HAP-1 (cell line): ENCODE measurements around the gene VKORC1.

ENCODE experiments used
- DNase-seq, 2 experiments: peaks; one replicate each; pipeline ENCODE4 v3.0.0-alpha.2; 2016 to 2020; ENCODE audit warnings: low spot score in 2 of 2
- H3K27me3 ChIP-seq: fragments of 250-450 bp; sonication (Bioruptor Pico); 2 replicates; pipeline ENCODE4 v1.5.1; 2020; ENCODE audit warnings: low read depth, mild to moderate bottlenecking, moderate library complexity
- H3K36me3 ChIP-seq: fragments of 250-450 bp; sonication (Bioruptor Pico); replicated peaks from 2 replicates; pipeline ENCODE4 v1.5.1; 2020; ENCODE audit warnings: mild to moderate bottlenecking
- H3K4me1 ChIP-seq: fragments of 250-450 bp; sonication (Bioruptor Pico); 2 replicates; pipeline ENCODE4 v1.5.1; 2020; ENCODE audit warnings: mild to moderate bottlenecking
- H3K4me3 ChIP-seq: fragments of 250-450 bp; sonication (Bioruptor Pico); 2 replicates; pipeline ENCODE4 v1.5.1; 2020; ENCODE audit warnings: mild to moderate bottlenecking, moderate library complexity
- H3K9me3 ChIP-seq: fragments of 250-450 bp; sonication (Bioruptor Pico); 2 replicates; pipeline ENCODE4 v1.5.1; 2020; ENCODE audit warnings: mild to moderate bottlenecking, moderate library complexity
- in situ Hi-C: fragments of 300-500 bp; cut with MboI; formaldehyde crosslinking; loops from 3 replicates; pipeline ENCODE4 v1.14.3; 2020; ENCODE audit warnings: low sequenced_read_pairs, inconsistent platforms, mixed read lengths

The VKORC1 gene

DNA sequence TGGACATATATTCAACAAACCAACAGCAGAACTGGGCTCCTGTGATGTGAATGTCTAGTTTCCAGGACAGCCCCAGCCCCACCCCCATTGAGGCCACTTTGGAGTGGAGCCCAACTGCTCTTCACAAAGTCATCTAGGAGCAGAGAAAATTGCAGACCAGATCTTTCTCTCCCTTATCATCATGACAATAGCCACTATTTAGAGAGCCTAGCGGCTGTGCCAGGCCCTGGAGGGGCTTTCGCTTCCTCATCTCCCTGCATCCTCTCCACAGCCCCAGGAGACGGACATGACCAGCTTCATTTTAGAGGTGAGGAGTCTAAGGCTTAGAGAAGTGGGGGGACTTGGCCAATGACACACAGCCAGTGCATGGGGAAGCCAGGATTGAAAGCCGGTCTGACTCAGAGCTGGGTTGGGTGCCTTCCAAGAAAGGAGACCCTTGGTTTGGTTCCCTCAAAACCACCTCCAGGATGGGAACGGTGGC lies 39.5 kb upstream of the VKORC1 start:
- in situ Hi-C loops = no loop called here
- peak; percentile 73 to 82 for DNase-seq
- H3K4me1 ChIP-seq = peaks cover 20% of the 10 kb centered on the region
- no peaks in the 10 kb centered on the region for H3K9me3 ChIP-seq
- H3K36me3 ChIP-seq = peaks cover 17% of the 10 kb centered on the region
- no peaks in the 10 kb centered on the region for H3K27me3 ChIP-seq
- H3K4me3 ChIP-seq = no peak overlapping the region

DNA sequence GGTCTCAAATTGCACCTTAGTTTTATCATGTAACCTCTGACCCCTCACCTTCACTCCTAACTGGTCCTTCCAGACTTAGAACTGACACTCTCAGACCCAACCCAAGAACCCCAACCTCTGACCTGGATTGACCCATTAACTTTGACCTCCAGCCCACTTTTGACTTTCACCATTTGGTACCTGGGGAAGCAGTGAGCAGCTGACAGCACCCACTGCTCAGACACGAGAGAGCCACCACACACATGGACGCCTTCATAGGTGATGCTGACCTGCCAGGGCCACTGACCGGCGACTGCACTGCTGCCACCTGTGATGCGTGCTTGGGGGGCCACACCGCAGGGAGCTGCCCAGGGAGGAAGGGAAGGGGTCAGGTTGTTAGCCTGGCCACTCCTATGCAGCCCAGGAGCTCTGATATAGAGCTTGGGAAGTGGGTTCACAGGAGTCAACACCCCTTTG lies 38.5 kb upstream of the VKORC1 start:
- Histone ChIP-seq H3K4me3 (no peak overlapping the region), H3K9me3 (no peaks in the 10 kb centered on the region), H3K36me3 (peaks cover 21% of the 10 kb centered on the region), H3K4me1 (peaks cover 20% of the 10 kb centered on the region), H3K27me3 (no peaks in the 10 kb centered on the region)
- in situ Hi-C loops = no loop called here
- no peak for DNase-seq

DNA sequence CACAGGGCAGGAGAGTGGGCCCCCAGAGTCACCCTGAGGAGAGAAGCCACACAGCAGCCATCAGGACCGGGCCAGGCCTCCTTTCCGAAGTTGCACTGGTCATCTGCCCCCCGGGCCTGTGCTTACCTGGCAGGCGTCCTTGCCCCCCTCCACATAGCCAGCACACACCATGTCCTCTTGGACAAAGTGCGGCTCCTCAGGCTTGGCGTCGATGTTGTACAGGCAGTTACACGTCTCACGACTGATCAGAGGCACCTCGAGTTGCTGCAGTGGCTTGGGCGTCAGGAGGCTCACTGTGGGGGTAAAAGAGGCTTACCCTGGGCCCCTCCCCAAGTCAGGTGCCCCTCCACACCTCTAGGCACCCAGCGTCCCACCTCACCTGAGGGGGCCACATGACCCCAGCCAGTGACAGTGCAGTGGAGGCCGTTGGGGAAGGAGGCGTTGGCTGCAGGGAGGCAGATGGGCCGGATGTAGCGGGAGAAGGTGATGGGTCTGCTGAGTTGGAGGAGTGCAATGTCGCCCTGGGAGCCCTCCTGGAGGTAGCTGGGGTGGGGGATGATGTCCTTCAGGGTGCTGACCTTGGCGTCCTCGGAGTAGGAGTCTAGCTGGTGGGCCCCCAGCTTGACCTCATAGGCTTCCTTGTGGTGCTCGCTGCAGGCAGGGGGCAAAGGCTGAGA lies 37.8 kb upstream of the VKORC1 start:
- Histone ChIP-seq H3K9me3 (no peaks in the 10 kb centered on the region), H3K27me3 (no peaks in the 10 kb centered on the region), H3K4me1 (peaks cover 20% of the 10 kb centered on the region), H3K4me3 (no peak overlapping the region), H3K36me3 (peaks cover 28% of the 10 kb centered on the region)
- in situ Hi-C loops = no loop called here
- no peak for DNase-seq

DNA sequence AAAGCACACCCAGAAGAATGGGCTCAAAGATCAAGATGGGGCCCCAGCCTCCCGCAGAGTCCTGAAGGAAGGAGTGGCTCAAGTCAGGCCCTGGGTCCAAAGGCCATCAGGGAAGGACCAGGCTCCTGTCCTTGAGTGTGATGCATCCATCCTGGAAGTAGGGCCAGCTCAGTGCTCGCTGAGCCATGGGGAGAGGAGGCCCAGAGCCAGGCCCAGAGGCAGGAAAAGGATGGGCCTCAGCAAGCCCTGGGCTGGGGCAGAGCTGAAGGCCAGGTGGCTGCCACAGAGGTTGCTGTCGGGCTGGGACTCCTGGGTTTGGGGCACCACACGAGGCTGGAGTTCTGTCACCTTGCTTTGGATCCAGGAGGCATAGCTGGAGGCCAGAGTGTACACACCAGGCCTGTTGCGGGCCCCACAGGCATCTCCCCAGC lies 37.3 kb upstream of the VKORC1 start:
- Histone ChIP-seq H3K9me3 (no peaks in the 10 kb centered on the region), H3K4me1 (peaks cover 20% of the 10 kb centered on the region), H3K36me3 (peaks cover 34% of the 10 kb centered on the region), H3K4me3 (no peak overlapping the region), H3K27me3 (no peaks in the 10 kb centered on the region)
- DNase-seq = no peak
- in situ Hi-C loops = no loop called here

DNA sequence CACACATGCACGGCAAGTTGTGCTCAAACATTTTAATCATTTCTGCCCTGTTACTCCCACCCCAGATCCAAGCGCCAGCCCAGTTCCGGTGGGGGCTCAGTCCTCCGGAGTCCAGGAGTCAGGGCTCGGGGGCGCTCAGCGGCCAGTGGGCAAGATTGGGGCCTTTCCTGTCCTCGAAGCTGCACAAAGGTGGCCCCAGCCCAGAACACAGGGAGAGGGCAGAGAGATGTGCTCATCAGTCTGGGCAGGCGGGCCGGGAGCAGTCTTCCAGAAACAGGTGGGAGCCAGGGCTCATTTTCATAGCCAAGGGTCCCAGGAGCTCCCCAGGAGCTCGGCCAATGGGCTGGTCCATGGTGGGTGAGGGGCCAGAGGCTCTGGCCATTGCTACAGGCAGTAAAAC lies 36.8 kb upstream of the VKORC1 start:
- Histone ChIP-seq H3K9me3 (no peaks in the 10 kb centered on the region), H3K36me3 (peaks cover 34% of the 10 kb centered on the region), H3K4me1 (peaks cover 20% of the 10 kb centered on the region), H3K27me3 (no peaks in the 10 kb centered on the region), H3K4me3 (no peak overlapping the region)
- in situ Hi-C loops = no loop called here
- no peak for DNase-seq

DNA sequence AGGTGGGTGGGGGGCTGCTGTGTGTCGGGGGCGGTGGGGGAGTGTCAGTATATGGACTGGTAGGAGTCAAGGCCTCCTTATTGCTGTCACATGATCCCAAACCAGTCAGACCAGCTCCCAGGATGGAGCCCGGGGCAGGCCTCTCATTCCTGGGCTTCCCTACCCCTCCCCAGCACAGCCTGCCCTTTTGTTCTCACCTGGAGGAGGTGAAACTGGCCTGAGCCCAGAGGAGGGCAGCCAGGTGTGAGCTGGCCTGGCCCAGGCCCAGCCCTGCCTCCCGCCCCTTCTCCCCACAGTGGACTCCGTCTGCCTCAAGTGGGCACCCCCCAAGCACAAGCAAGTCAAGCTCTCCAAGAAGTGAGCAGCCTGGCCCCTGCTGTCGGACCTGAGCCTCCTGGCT lies 36.3 kb upstream of the VKORC1 start:
- DNase-seq = no peak
- Histone ChIP-seq H3K9me3 (no peaks in the 10 kb centered on the region), H3K4me3 (no peak overlapping the region), H3K4me1 (peaks cover 20% of the 10 kb centered on the region), H3K27me3 (no peaks in the 10 kb centered on the region), H3K36me3 (peaks cover 34% of the 10 kb centered on the region)
- in situ Hi-C loops = no loop called here

DNA sequence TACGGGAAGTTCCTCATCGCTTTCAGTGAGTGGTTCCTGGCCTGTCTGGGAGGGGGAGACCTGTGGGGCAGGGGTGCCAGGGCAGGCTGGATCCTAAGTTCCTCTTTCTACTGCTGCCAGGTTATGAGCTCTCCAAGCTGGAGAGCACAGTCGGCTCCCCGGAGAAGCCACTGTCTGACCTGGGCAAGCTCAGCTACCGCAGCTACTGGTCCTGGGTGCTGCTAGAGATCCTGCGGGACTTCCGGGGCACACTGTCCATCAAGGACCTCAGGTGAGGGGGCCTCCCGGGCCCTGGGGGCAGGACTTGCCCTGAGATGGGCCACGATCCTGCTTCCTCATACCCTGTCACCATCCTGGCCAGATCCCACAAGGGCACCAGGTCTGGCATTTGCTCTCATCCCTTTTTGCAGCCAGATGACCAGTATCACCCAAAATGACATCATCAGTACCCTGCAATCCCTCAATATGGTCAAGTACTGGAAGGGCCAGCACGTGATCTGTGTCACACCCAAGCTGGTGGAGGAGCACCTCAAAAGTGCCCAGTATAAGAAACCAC lies 35.8 kb upstream of the VKORC1 start:
- no peak overlapping the region for H3K4me3 ChIP-seq
- in situ Hi-C loops = no loop called here
- H3K27me3 ChIP-seq = no peaks in the 10 kb centered on the region
- H3K4me1 ChIP-seq = peaks cover 20% of the 10 kb centered on the region
- no peak for DNase-seq
- H3K36me3 ChIP-seq = peaks cover 34% of the 10 kb centered on the region
- H3K9me3 ChIP-seq = no peaks in the 10 kb centered on the region

DNA sequence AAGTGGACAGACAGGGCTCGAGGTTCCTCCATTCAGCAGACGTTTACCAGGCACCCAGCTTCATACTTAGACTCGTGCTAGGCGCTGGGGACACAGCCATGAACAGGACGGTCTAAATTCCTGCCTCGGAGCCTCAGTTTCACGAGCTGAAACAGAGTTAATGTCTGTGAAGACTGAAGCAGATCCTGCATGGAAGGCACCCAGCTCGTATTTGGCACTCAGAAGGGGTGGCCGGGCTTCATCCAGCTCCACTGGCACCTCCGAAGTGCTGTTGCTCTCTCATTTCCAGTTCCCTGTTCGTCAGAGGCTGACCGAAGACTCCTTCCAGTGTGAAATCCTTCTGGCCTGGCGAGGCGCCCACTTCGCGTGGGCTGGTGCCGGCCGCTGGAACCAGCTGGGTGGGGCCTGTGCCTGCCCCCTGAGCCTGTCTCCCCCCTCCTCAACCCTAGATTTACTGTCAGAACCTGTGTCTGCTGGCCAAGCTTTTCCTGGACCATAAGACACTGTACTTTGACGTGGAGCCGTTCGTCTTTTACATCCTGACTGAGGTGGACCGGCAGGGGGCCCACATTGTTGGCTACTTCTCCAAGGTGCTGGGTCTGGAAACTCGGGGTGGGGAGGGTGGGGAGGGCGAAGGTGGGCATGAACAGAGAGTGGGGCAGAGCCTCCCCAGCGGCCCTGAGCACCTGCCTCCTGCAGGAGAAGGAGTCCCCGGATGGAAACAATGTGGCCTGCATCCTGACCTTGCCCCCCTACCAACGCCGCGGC lies 35.2 kb upstream of the VKORC1 start:
- Histone ChIP-seq H3K9me3 (no peaks in the 10 kb centered on the region), H3K27me3 (no peaks in the 10 kb centered on the region), H3K4me3 (no peak overlapping the region), H3K36me3 (peaks cover 34% of the 10 kb centered on the region), H3K4me1 (peaks cover 14% of the 10 kb centered on the region)
- no peak for DNase-seq
- in situ Hi-C loops = no loop called here

DNA sequence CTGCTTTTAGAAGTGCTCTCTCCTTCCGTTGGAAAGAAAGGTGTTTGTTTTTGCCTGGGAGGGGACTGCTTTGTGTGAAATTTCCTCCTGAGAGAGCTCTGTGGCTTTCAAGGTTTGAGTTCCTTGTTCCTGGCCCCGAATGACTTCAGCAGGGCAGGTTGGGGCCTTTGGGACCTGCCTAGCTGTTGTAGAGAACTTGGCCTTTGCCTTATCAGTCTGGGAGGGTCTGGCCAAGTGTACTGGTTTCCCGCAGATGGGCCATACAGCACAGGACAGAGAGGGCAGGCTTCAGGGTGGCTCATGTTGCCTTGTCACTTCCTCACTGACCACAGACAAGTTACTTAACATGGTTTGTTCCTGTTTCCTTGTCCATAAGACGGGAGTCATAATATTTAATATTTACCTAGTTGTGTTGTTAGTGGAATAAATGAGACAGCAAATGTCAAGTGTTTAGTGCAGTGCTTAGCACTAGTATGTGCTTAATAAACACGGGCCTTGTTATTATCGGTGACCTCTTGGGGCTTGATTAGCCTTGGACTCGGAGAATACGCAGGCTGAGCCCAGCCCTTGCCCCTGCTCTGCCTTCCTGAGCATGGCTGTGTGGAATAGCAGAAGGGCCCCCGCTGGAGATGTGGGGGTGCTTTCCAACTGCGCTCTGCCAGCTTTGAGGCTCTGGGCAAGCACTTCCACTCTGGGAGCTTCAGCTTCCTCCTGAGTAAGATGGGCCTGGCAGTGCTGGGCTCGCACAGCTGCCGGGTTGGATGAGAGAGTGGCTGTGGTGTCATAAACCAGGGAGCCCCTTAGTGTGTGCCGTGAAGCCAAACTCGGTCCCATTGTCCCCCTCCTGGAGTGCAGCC lies 34.3 kb upstream of the VKORC1 start:
- Histone ChIP-seq H3K4me1 (peaks cover 6% of the 10 kb centered on the region), H3K27me3 (no peaks in the 10 kb centered on the region), H3K36me3 (peaks cover 38% of the 10 kb centered on the region), H3K4me3 (no peak overlapping the region), H3K9me3 (no peaks in the 10 kb centered on the region)
- no peak for DNase-seq
- in situ Hi-C loops = no loop called here

DNA sequence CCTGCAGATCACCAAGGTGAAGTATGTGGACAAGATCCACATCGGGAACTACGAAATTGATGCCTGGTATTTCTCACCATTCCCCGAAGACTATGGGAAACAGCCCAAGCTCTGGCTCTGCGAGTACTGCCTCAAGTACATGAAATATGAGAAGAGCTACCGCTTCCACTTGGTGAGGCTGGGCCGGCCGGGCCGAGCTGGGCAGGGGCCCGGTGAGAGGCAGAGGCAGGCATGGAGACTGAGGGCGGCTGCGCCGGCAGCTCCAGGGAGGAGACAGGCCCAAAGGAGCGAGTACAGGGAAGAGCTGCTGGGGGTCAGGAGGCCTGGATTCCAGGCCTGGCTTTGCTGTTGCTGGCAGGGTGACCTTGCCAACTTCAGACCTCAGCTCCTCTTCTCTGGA lies 32.6 kb upstream of the VKORC1 start:
- Histone ChIP-seq H3K4me3 (no peak overlapping the region), H3K9me3 (no peaks in the 10 kb centered on the region), H3K36me3 (peaks cover 55% of the 10 kb centered on the region), H3K27me3 (no peaks in the 10 kb centered on the region), H3K4me1 (no peaks in the 10 kb centered on the region)
- no peak for DNase-seq
- in situ Hi-C loops = no loop called here

DNA sequence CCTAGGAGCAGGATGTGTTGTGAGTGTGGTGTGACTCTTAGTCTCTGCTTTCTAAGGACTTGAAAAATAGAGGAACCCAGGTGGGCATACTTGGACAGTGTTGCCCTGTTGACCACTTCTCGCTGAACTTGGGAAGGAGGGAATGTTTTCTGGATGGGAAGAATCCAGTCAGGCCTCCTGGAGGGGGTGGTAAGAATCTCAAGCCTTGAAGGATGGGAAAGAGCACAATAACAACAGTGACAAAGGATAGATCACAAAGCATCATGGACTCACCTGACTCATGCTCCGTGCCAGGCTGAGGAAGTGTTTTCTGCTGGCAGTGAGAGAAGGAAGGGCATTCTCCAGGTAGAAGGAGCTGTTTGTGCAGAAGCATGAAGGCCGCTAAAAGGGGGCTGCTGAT lies 31.2 kb upstream of the VKORC1 start:
- H3K4me3 ChIP-seq = no peak overlapping the region
- in situ Hi-C loops = no loop called here
- H3K4me1 ChIP-seq = no peaks in the 10 kb centered on the region
- no peak for DNase-seq
- H3K36me3 ChIP-seq = peaks cover 55% of the 10 kb centered on the region
- no peaks in the 10 kb centered on the region for H3K27me3 ChIP-seq
- H3K9me3 ChIP-seq = no peaks in the 10 kb centered on the region

DNA sequence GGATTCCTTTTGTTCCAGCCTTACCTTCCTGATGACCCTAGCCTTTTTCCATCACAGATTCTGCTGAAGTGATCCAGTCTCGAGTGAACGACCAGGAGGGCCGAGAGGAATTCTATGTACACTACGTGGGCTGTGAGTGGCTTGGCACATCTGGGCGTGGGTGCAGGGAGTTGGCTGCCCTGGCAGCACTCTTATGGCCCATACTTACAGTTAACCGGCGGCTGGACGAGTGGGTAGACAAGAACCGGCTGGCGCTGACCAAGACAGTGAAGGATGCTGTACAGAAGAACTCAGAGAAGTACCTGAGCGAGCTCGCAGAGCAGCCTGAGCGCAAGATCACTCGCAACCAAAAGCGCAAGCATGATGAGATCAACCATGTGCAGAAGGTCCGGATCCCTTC lies 25.5 kb upstream of the VKORC1 start:
- DNase-seq = no peak
- Histone ChIP-seq H3K9me3 (no peaks in the 10 kb centered on the region), H3K4me1 (peaks cover 4% of the 10 kb centered on the region), H3K4me3 (no peak overlapping the region), H3K27me3 (no peaks in the 10 kb centered on the region), H3K36me3 (peaks cover 45% of the 10 kb centered on the region)
- in situ Hi-C loops = no loop called here

DNA sequence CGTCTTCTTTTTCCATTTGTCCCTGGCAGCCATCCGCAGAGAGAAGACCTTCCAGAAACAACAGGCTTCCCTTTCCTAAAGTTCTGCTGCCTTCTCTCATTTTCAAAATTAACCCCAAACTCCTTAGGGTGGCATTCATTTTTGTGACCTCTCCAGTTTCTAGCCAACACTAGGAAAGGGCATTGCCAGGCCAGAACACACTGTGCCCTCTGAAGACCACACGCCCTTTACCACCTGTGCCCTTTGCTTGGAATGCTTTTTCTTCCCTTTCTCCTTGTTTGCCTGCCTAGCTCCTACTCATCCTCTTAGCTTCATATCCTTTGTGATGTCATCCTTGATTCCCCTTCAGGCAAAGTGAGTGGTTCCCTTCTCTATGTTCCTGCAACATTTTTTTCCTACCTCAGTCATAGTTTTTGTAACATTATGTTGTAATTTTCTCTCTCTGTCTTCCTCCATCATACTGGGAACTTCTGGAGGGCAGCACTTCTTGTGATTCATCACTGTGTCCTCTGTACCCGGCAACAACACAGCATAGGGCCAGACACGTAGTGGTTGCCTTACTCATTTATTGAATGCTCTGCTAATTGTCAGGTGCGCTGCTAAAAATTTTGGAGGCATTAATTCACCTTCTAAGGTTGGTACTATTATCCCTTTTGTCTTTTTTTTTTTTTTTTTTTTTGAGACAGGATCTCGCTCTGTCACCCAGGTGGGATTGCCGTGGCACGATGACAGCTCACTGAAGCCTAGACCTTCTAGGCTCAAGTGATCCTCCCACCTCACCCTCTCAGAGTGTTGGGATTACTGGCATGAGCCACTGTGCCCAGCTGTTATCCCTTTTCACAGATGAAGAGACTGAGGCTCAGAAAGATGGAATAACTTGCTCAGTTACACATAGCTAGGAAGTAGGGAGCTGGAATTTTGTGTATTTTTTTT lies 23.9 kb upstream of the VKORC1 start:
- Histone ChIP-seq H3K36me3 (peaks cover 37% of the 10 kb centered on the region), H3K4me3 (peak overlapping the region; percentile 64), H3K4me1 (peaks cover 4% of the 10 kb centered on the region), H3K9me3 (no peaks in the 10 kb centered on the region), H3K27me3 (no peaks in the 10 kb centered on the region)
- no peak for DNase-seq
- in situ Hi-C loops = no loop called here
